AML-193 (cell line): ENCODE results near the gene FKBP2.

Experiments used
- DNase-seq, 2 experiments: peaks; one replicate each; lab custom pipeline; 2025; lab: John Stamatoyannopoulos, UW

The FKBP2 gene

GRCh38 chr11:64285885-64286800 is 45.2 kb downstream of the FKBP2 start:
- DNase-seq = peak in 1 of 2 experiments; percentile 6

GRCh38 chr11:64286801-64287159 is 45.9 kb downstream of the FKBP2 start:
- DNase-seq = no peak

DNA sequence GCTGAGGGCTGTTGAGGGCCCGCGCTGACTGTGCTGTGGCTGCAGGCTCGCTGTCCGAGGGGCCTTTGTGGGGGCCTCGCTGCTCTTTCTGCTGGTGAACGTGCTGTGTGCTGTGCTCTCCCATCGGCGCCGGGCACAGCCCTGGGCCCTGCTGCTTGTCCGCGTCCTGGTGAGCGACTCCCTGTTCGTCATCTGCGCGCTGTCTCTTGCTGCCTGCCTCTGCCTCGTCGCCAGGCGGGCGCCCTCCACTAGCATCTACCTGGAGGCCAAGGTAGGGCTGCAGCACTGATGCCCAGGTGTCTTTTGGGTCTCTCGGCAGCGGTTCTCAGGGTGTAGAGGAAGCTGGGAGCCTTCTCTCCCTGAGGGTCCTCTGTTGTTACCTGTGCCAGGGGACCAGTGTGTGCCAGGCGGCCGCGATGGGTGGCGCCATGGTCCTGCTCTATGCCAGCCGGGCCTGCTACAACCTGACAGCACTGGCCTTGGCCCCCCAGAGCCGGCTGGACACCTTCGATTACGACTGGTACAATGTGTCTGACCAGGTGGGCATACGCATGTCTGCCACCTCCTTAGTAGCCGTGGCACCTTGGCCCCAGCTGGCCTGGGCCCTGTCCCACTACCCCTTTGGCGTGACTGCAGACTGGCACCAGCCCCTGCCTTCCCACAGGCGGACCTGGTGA is 46.9 kb downstream of the FKBP2 start:
- DNase-seq = no peak

DNA sequence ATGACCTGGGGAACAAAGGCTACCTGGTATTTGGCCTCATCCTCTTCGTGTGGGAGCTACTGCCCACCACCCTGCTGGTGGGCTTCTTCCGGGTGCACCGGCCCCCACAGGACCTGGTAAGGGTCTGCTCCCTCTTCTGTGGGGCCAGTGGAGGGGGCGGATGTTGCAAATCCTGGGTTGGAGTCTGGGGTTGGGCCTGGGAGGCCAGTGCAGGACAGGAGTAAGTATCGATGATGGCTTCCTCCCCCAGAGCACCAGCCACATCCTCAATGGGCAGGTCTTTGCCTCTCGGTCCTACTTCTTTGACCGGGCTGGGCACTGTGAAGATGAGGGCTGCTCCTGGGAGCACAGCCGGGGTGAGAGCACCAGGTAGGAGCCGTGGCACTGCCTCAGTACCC is 47.5 kb downstream of the FKBP2 start:
- DNase-seq = no peak

DNA sequence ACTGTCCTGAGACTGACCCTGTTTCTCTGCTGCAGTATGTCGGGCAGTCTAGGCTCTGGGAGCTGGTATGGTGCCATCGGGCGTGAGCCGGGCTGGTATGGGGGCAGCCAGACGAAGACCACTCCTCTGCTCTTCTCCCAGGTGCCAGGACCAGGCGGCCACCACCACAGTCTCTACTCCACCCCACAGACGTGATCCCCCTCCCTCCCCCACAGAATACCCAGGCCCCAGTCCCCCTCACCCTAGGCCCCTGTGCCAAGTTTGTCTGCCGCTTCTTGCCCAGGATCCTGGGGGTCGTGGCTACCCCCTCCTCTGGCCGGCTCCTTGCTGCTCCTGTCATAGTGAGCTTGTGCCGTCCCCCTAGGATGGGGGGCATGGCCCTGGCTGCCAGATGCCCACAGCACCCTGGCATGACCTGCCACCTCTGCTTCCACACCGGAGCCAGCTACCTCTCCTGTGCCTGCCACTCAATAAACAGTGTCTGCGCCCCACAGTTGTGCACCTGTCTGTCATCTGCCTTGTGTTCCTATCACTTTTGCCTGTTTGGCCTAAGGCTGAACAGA is 48.2 kb downstream of the FKBP2 start:
- no peak for DNase-seq

DNA sequence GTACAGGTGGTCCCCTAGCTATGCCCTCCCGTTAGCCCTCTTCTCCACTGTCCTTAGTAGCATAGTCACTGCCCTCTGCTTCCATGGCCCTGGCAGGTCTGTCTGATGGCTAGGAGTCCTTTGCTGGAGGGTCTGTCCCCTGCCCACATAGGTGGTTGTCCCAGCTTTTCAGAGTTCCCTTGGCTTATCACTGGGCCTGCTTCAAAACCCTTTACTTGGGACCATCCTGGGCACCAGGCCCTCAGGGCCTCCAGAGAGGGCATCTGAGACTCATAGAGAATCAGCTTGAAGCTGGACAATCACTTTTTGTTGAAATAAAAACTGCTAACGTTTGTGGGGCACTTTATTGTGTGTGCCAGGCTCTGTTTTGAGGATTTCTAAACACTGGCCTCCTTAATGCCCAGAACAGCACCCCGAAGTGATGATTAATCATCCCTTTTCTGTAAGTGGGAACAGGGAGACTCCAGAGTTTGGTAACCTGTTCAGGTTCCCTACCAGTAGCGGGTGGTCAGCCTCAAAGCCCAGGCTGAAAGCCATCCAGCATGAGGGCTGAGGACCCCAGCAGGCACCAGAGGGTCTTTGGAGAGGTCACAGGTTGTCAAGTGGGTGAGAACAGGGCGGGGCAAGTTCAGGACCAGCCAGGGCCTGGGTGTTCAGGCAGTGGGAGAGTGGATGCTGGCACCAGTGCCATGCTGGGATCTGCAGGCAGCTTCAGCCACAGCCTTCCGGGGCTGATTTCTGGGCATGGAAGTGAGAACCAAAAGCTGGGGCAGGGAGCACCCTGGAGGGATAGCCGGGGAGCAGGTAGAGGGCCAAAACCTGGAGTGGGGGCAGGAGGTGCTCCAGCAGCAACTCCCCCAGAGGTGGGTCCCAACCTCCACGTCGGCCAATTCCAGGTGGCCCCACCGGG is 49.7 kb downstream of the FKBP2 start:
- DNase-seq = no peak

- DNase-seq = no peak
Observed at GRCh38 chr11:64291262-64291751, 50.4 kb downstream of the FKBP2 start, which contains the start of gene KCNK4. KCNK4 (plus strand) TSS chr11:64291302; CDS start chr11:64293019, 1,717 bp downstream.

DNA sequence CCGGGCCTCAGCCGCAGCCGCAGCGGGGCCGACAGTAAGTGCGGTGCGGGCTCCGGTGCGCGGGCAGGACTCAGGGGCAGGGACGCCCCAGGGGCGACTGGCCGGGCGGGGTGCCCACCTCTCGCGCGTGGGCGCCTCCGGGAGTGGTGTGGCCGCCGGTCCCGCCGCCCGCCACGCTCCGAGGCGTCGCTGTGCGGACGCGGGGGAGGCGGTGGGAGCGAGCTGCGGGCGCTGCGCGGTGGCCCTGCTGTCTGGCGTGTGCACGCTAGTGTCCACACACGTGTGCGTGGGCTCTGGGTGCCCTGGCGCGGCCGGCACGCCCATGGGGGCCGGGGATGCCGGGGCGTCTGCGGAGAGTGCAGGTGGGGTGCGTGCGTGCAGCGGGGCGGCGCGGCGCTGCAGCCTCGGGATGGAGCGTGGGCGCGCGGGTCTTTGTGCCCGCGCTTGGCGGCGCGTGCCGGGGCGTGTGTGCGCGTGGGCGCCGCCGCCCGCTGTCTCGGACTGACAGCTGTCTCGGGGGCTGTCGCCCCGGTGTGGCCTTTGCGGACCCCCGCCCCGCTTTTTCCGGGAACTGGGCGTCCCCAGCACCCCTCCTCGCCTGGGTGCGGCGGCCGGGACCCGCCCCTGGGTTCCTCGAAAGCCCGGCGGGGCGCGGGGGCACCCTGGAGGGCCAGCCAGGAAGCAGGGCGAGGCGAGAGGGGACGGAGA is 51.0 kb downstream of the FKBP2 start:
- DNase-seq = no peak

DNA sequence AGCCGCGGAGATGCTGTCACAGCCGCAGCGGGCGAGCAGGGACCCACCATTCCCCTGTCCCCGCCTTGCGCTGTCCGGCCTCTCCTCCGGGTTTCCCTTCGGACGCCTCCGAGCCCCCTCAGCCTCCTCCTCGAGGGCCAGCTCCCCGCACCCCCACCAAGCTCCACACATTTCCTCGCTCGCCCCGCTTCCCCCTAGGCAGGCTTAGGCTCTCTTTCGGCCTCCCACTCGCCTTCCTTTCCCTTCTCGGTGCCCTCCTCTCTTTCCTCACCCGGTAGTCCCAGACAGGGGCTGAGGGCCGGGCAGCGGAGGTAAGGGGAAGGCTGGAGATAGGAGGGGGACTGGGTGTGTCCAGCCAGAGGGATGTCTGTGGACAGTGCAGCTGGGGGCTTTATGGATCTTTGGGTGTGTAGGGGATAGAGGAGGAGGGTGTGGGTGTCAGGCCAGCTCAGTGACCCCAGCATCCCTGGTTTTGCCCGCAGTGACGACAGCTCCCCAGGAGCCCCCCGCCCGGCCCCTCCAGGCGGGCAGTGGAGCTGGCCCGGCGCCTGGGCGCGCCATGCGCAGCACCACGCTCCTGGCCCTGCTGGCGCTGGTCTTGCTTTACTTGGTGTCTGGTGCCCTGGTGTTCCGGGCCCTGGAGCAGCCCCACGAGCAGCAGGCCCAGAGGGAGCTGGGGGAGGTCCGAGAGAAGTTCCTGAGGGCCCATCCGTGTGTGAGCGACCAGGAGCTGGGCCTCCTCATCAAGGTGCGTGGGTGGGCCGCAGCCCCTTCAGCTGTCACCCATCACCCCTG is 51.8 kb downstream of the FKBP2 start:
- DNase-seq = no peak
